AG04449 (cell line): Measurements from ENCODE around the gene ZFHX3.

Experiments used
- CTCF ChIA-PET: fragments of 350-600 bp; formaldehyde crosslinking; extraction: SDS; loops from one replicate; lab custom pipeline; 2021; ENCODE audit warnings: antibody characterized with exemption; lab: Yijun Ruan, JAX
- POLR2A ChIA-PET: fragments of 400-600, 350-600 bp; formaldehyde crosslinking; extraction: SDS; loops from one replicate; lab custom pipeline; 2020; ENCODE audit warnings: antibody characterized with exemption, inconsistent platforms; lab: Yijun Ruan, JAX
- DNase-seq: peaks from one replicate; pipeline ENCODE4 v3.0.0-alpha.2; 2010; ENCODE audit warnings: low read depth, low spot score
- H3K4me3 ChIP-seq: 2 replicates; pipeline ENCODE4 v1.5.1; 2011; ENCODE audit warnings: low read depth, mild to moderate bottlenecking, control low read depth, low read length
- CTCF ChIP-seq: IDR thresholded peaks from one replicate; pipeline ENCODE4 v1.5.1; 2011; ENCODE audit warnings: mild to moderate bottlenecking, moderate library complexity, low read length, control low read depth, inconsistent platforms; ENCODE audit not compliant: insufficient read depth; ENCODE audit errors: missing control alignments

The ZFHX3 gene

GRCh38 chr16:72845322-72846020 is 202.5 kb downstream of the ZFHX3 start:
- POLR2A ChIA-PET: no interaction called here
- CTCF ChIA-PET: interaction anchor here (2.0 to 9.8 kb wide), 2 partner anchors 11 to 85 kb away, joined by 6 to 123 read pairs; no protein-coding TSS in a partner anchor
- DNase-seq: no peak
- TF ChIP-seq CTCF: no peak
- H3K4me3 ChIP-seq: no peak overlapping the region

- CTCF ChIA-PET: interaction anchor here (1.7 to 9.8 kb wide), 2 partner anchors 10 to 12 kb away, joined by 7 to 123 read pairs; no protein-coding TSS in a partner anchor
- POLR2A ChIA-PET: no interaction called here
- no peak for DNase-seq
- no peak overlapping the region for H3K4me3 ChIP-seq
- TF ChIP-seq CTCF: no peak
Measured at GRCh38 chr16:72844225-72844920, 203.6 kb downstream of the ZFHX3 start.

GRCh38 chr16:72841506-72841905 is 206.4 kb downstream of the ZFHX3 start:
- CTCF ChIA-PET: interaction anchor here (1.9 kb wide), 1 partner anchor 9 kb away, joined by 21 read pairs; no protein-coding TSS in a partner anchor
- no peak for TF ChIP-seq CTCF
- POLR2A ChIA-PET: no interaction called here
- no peak overlapping the region for H3K4me3 ChIP-seq
- DNase-seq: no peak

GRCh38 chr16:72840631-72841381 is 207.1 kb downstream of the ZFHX3 start:
- TF ChIP-seq CTCF: no peak
- DNase-seq: no peak
- H3K4me3 ChIP-seq: no peak overlapping the region
- POLR2A ChIA-PET: no interaction called here
- CTCF ChIA-PET: interaction anchor here (0.9 to 1.9 kb wide), 3 partner anchors 8 to 26 kb away, joined by 3 to 21 read pairs (median 3); no protein-coding TSS in a partner anchor

- no peak for TF ChIP-seq CTCF
- H3K4me3 ChIP-seq: no peak overlapping the region
- POLR2A ChIA-PET: no interaction called here
- no peak for DNase-seq
- CTCF ChIA-PET: interaction anchor here (0.7 kb wide), 1 partner anchor 10 kb away, joined by 4 read pairs; no protein-coding TSS in a partner anchor
Measured at GRCh38 chr16:72838951-72839350, 209.0 kb downstream of the ZFHX3 start.

- ChIA-PET POLR2A (no interaction called here), CTCF (no interaction called here)
- no peak for DNase-seq
- H3K4me3 ChIP-seq: no peak overlapping the region
- no peak for TF ChIP-seq CTCF
Measured at GRCh38 chr16:72838586-72838910, 209.4 kb downstream of the ZFHX3 start.
